ENCODE data around the gene BCAS3. TPM values are rescaled to one million over a fixed set of nuclear protein-coding genes. Genes with fewer than 3 reads are reported as not detected.

BCAS3 gene
- total RNA-seq, 1 donor from 2014 or later: 38.1 TPM

- no peak for DNase-seq (ENCODE audit: low spot score)
- peaks cover 2% of the 10 kb centered on the region for H3K27me3 Mint-ChIP-seq (ENCODE audit: unreplicated experiment)
Measured at GRCh38 chr17:61289408-61290385, 612.0 kb downstream of the BCAS3 start.

DNA sequence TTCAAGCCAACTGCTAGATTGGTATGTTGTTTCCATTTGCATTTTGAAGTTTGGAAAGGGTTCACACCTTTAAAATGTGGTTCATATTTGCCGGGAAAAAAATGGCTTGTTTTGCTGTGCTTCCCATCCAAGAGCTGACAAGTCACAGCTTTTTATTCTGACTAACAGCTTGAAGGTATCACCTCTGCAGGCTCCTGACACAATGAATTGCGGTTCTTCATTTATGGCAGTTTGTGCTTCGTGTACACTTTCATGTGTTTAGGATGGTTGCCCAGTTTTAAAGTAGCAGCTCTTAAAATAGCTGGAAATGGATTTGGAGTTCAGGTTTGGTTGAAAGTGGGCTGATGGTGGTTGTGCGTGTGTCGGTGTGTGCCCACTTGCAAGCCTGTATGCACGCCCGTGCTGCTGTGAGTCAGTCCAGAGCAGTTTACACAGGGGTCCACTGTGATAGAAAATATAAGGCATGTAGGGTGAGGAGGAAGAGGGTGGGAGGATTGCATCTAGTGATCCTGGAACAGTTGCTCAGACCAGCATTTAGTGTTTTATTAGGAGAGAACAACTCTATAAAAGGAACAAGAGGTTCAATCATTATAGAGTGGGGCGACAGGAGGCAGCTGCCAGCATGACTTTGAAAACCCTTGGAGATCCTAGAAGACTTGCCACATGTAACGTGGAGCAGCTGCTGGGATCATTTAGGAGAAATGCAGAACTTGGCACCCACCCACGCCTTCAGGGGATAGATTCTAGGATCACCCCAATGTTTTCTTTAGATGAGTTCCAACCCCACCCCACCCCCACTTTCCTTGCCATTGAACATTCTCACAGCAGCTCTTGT lies 614.0 kb downstream of the BCAS3 start:
- Mint-ChIP-seq H3K27ac (ENCODE audit: unreplicated experiment) (no peak overlapping the region), H3K9me3 (ENCODE audit: unreplicated experiment) (no peaks in the 10 kb centered on the region), H3K4me3 (ENCODE audit: unreplicated experiment) (no peak overlapping the region), H3K27me3 (ENCODE audit: unreplicated experiment) (no peaks in the 10 kb centered on the region), H3K4me1 (ENCODE audit: unreplicated experiment) (peaks cover 4% of the 10 kb centered on the region), H3K36me3 (ENCODE audit: low read depth, unreplicated experiment) (no peaks in the 10 kb centered on the region)
- TF ChIP-seq, protein P1, sequence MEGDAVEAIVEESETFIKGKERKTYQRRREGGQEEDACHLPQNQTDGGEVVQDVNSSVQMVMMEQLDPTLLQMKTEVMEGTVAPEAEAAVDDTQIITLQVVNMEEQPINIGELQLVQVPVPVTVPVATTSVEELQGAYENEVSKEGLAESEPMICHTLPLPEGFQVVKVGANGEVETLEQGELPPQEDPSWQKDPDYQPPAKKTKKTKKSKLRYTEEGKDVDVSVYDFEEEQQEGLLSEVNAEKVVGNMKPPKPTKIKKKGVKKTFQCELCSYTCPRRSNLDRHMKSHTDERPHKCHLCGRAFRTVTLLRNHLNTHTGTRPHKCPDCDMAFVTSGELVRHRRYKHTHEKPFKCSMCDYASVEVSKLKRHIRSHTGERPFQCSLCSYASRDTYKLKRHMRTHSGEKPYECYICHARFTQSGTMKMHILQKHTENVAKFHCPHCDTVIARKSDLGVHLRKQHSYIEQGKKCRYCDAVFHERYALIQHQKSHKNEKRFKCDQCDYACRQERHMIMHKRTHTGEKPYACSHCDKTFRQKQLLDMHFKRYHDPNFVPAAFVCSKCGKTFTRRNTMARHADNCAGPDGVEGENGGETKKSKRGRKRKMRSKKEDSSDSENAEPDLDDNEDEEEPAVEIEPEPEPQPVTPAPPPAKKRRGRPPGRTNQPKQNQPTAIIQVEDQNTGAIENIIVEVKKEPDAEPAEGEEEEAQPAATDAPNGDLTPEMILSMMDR (IDR thresholded peaks at IDR 0.05; ENCODE audit: unreplicated experiment): no peak
- no peak for DNase-seq (ENCODE audit: low spot score)

More at GRCh38 chr17:61289408-61290385, 612.0 kb downstream of the BCAS3 start:
- Mint-ChIP-seq H3K4me1 (ENCODE audit: unreplicated experiment) (peaks cover 10% of the 10 kb centered on the region), H3K27ac (ENCODE audit: unreplicated experiment) (no peak overlapping the region), H3K4me3 (ENCODE audit: unreplicated experiment) (no peak overlapping the region), H3K36me3 (ENCODE audit: low read depth, unreplicated experiment) (no peaks in the 10 kb centered on the region), H3K9me3 (ENCODE audit: unreplicated experiment) (no peaks in the 10 kb centered on the region)
- TF ChIP-seq, protein P1 (IDR thresholded peaks at IDR 0.05; ENCODE audit: unreplicated experiment): no peak

GRCh38 chr17:61294286-61294685 lies 616.6 kb downstream of the BCAS3 start:
- peaks cover 4% of the 10 kb centered on the region for H3K4me1 Mint-ChIP-seq (ENCODE audit: unreplicated experiment)
- H3K27ac Mint-ChIP-seq (ENCODE audit: unreplicated experiment): no peak overlapping the region
- no peaks in the 10 kb centered on the region for H3K9me3 Mint-ChIP-seq (ENCODE audit: unreplicated experiment)
- H3K4me3 Mint-ChIP-seq (ENCODE audit: unreplicated experiment): no peak overlapping the region
- no peaks in the 10 kb centered on the region for H3K36me3 Mint-ChIP-seq (ENCODE audit: low read depth, unreplicated experiment)
- no peak for DNase-seq (ENCODE audit: low spot score)
- H3K27me3 Mint-ChIP-seq (ENCODE audit: unreplicated experiment): no peaks in the 10 kb centered on the region
- TF ChIP-seq, protein P1 (IDR thresholded peaks at IDR 0.05; ENCODE audit: unreplicated experiment): no peak

- no peaks in the 10 kb centered on the region for H3K27me3 Mint-ChIP-seq (ENCODE audit: unreplicated experiment)
- no peaks in the 10 kb centered on the region for H3K36me3 Mint-ChIP-seq (ENCODE audit: low read depth, unreplicated experiment)
- H3K27ac Mint-ChIP-seq (ENCODE audit: unreplicated experiment): peak overlapping the region; percentile 52
- peaks cover 4% of the 10 kb centered on the region for H3K4me1 Mint-ChIP-seq (ENCODE audit: unreplicated experiment)
- H3K9me3 Mint-ChIP-seq (ENCODE audit: unreplicated experiment): no peaks in the 10 kb centered on the region
- TF ChIP-seq, protein P1 (IDR thresholded peaks at IDR 0.05; ENCODE audit: unreplicated experiment): no peak
- no peak overlapping the region for H3K4me3 Mint-ChIP-seq (ENCODE audit: unreplicated experiment)
- DNase-seq (ENCODE audit: low spot score): no peak
Measured at GRCh38 chr17:61294777-61295176, 617.1 kb downstream of the BCAS3 start.
